Fibroblast of skin of right quadriceps (primary cell): ENCODE results near the gene MEST.
"Not testable (repeated sequence)": the region's sequence is repeated elsewhere in the genome, so short reads cannot be mapped to it uniquely, and the experiment has no call there.

Experiments
- DNase-seq: peaks from one replicate; pipeline ENCODE4 v3.0.0-alpha.2; 2013

Gene MEST

GRCh38 chr7:130486114-130486953 lies 5.6 kb upstream of the MEST start:
- no peak for DNase-seq

- no peak for DNase-seq
Measured at GRCh38 chr7:130486954-130487436, 4.9 kb upstream of the MEST start.

- peak; percentile 29 for DNase-seq
Measured at GRCh38 chr7:130488392-130489139, 3.3 kb upstream of the MEST start.

- peak; percentile 90 for DNase-seq
Measured at GRCh38 chr7:130489140-130489983, 2.5 kb upstream of the MEST start.

- DNase-seq, result peak; percentile 42
Measured at GRCh38 chr7:130490311-130490791, 1.5 kb upstream of the MEST start.

GRCh38 chr7:130490888-130491804 lies 739 bp upstream of the MEST start:
- DNase-seq, result peak; percentile 42

- DNase-seq, result no peak
Measured at GRCh38 chr7:130492523-130493274, 814 bp downstream of the MEST start.

GRCh38 chr7:130493275-130493873 lies 1.5 kb downstream of the MEST start:
- DNase-seq, result peak; percentile 51

GRCh38 chr7:130494431-130494858 lies 2.6 kb downstream of the MEST start:
- DNase-seq, result no peak

- DNase-seq, result no peak
Measured at GRCh38 chr7:130500463-130500862, 8.6 kb downstream of the MEST start.

- DNase-seq, result no peak
Measured at GRCh38 chr7:130500910-130501309, 9.0 kb downstream of the MEST start.

GRCh38 chr7:130505753-130506152 lies 13.9 kb downstream of the MEST start:
- no peak for DNase-seq

- no peak for DNase-seq
Measured at GRCh38 chr7:130506358-130506757, 14.5 kb downstream of the MEST start.

GRCh38 chr7:130512038-130512437 lies 20.2 kb downstream of the MEST start:
- not testable (repeated sequence) for DNase-seq

GRCh38 chr7:130513447-130513846 lies 21.6 kb downstream of the MEST start:
- no peak for DNase-seq

GRCh38 chr7:130515315-130516040 lies 23.6 kb downstream of the MEST start:
- DNase-seq, result no peak

- DNase-seq, result no peak
Measured at GRCh38 chr7:130521258-130521951, 29.5 kb downstream of the MEST start.

- DNase-seq, result not testable (repeated sequence)
Measured at GRCh38 chr7:130523519-130524125, 31.7 kb downstream of the MEST start.

- DNase-seq, result no peak
Measured at GRCh38 chr7:130524628-130525027, 32.7 kb downstream of the MEST start.
